Uterus (tissue), 2 donors: ENCODE measurements around the gene TSPAN18.

Experiments used
- CTCF ChIP-seq, 4 experiments: fragments of 200-600 bp in 2 of 4; fragments of 450-650 bp in 2 of 4; sonication (generic) in 2 of 4; IDR thresholded peaks; one replicate each; pipeline ENCODE4 v1.5.1; 2016 to 2019; ENCODE audit warnings: antibody characterized with exemption in 4 of 4, mild to moderate bottlenecking in 2 of 4, moderate library complexity in 1 of 4
- POLR2A ChIP-seq, 2 donors: fragments of 450-650 bp; IDR thresholded peaks; one replicate each; pipeline ENCODE4 v1.6.1; 2016; ENCODE audit warnings: antibody characterized with exemption in 2 of 2, mild to moderate bottlenecking in 1 of 2, moderate library complexity in 1 of 2

DNA sequence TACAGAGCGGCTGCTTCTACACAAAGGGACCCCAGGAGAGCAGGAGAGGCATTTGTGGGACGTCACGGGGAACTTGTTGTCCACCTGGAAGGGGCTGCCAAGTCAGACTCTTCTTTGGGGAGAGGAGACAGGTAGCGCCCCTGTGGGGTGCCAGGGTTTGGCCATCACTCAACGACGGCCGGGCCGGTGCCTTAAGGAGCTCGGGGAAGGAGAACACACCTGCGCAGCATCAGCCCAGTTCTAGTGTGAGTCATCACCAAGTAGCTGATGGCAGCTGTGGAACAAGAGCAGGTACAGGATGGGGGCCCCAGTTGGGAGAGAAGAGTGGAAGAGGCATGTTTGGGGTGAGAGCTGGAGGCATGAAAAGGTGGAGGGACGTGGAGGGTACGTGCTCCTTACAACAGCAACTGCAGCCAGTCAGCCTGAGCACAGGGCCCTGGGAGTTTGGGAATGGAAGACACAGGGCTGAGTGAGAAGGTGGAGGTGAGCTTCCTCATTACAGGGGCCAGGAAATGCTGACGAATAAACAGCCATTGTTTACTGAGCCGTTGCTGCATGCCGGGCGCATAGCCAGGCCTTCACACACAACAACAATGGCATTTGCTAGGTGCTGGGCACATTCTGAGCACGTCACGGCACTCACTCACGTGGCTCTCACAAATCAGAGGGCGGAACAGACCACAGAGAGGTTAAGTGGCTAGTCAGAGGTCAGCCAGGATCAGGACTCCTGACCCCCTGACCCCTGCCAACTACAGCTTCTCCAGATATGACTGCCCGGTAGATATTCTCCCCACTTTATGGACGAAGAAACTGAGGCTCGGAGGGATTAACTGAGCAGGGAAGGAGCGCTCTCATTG lies 253.0 kb downstream of the TSPAN18 start:
- TF ChIP-seq CTCF (IDR thresholded peaks at IDR 0.05), result no peak
- no peak for TF ChIP-seq POLR2A (IDR thresholded peaks at IDR 0.05)
